T-helper 1 cell treated with Interleukin-12 subunit alpha and Interleukin-12 subunit beta and Interleukin-4 antibody, amounts not matched to agents 30 ng/mL and 1 ng/mL, for 36 hours (primary cell): ENCODE measurements around the gene RASGRP4. TPM values are rescaled to one million over a fixed set of nuclear protein-coding genes. Genes with fewer than 3 reads are reported as not detected.

Experiments used
- intact Hi-C: fragments of 100-400 bp; cut with micrococcal nuclease; formaldehyde crosslinking; loops from one replicate; pipeline ENCODE4 v1.15.1; 2024
- total RNA-seq: library from RNA; stranded (reverse); gene quantifications from 2 replicates; pipeline ENCODE4 v1.2.3, GENCODE V29; 2022

RASGRP4 gene
- total RNA-seq, 1 donor from 2014 or later: 0.86 TPM

GRCh38 chr19:38376576-38376975, 49.4 kb downstream of the RASGRP4 start:
- intact Hi-C loops: loop anchor here (10.0 kb wide), 1 partner anchor 1058 kb away; the partner anchor contains the start of gene RPS16

- intact Hi-C loops: loop anchor here (2.0 to 10.0 kb wide), 2 partner anchors 27 to 1059 kb away; partner anchors contain the start of genes FAM98C and RPS16
Measured at GRCh38 chr19:38375748-38376147, 50.3 kb downstream of the RASGRP4 start.

- intact Hi-C loops: loop anchor here (2.0 to 10.0 kb wide), 2 partner anchors 28 to 1060 kb away; partner anchors contain the start of genes FAM98C and RPS16
Measured at GRCh38 chr19:38375098-38375493, 50.9 kb downstream of the RASGRP4 start.

- intact Hi-C loops: loop anchor here (1.0 to 10.0 kb wide), 14 partner anchors 12 to 1060 kb away; partner anchors contain the start of genes EIF3K, FAM98C, MRPS12 and NFKBIB
Measured at GRCh38 chr19:38374332-38375097, 51.5 kb downstream of the RASGRP4 start, which contains the start of gene PSMD8. Gene PSMD8 (plus strand): TSS chr19:38374571. CDS start chr19:38374602, 31 bp downstream.

GRCh38 chr19:38373907-38374331, 52.1 kb downstream of the RASGRP4 start:
- intact Hi-C loops: loop anchor here (1.0 to 10.0 kb wide), 14 partner anchors 12 to 1061 kb away; partner anchors contain the start of genes EIF3K, FAM98C, MRPS12 and NFKBIB

- intact Hi-C loops: loop anchor here (10.0 kb wide), 1 partner anchor 1064 kb away; the partner anchor contains the start of gene RPS16
Measured at GRCh38 chr19:38371081-38371480, 54.9 kb downstream of the RASGRP4 start.

- intact Hi-C loops: loop anchor here (10.0 kb wide), 1 partner anchor 1065 kb away; the partner anchor contains the start of gene RPS16
Measured at GRCh38 chr19:38370299-38370698, 55.7 kb downstream of the RASGRP4 start.

- intact Hi-C loops: no loop called here
Measured at GRCh38 chr19:38369584-38369983, 56.4 kb downstream of the RASGRP4 start.

GRCh38 chr19:38367041-38367440, 59.0 kb downstream of the RASGRP4 start:
- intact Hi-C loops: no loop called here

- intact Hi-C loops: loop anchor here (1.0 to 2.0 kb wide), 4 partner anchors 11 to 314 kb away; partner anchors contain the start of genes GGN, PSMD8 and SPRED3
Measured at GRCh38 chr19:38362946-38363688, 62.9 kb downstream of the RASGRP4 start.

GRCh38 chr19:38362076-38362945, 63.7 kb downstream of the RASGRP4 start:
- intact Hi-C loops: loop anchor here (1.0 to 2.0 kb wide), 4 partner anchors 12 to 314 kb away; partner anchors contain the start of genes GGN, PSMD8 and SPRED3

GRCh38 chr19:38361633-38362075, 64.4 kb downstream of the RASGRP4 start:
- intact Hi-C loops: loop anchor here (1.0 to 2.0 kb wide), 5 partner anchors 13 to 313 kb away; partner anchors contain the start of genes GGN, PSMD8 and SPRED3

- intact Hi-C loops: loop anchor here (1.0 kb wide), 1 partner anchor 45 kb away; no protein-coding TSS in a partner anchor
Measured at GRCh38 chr19:38360839-38361631, 65.0 kb downstream of the RASGRP4 start.

GRCh38 chr19:38360351-38360750, 65.7 kb downstream of the RASGRP4 start:
- intact Hi-C loops: no loop called here

- intact Hi-C loops: no loop called here
Measured at GRCh38 chr19:38359242-38360021, 66.6 kb downstream of the RASGRP4 start.
